ENCODE data around the gene CALHM2. TPM values are rescaled to one million over a fixed set of nuclear protein-coding genes. Genes with fewer than 3 reads are reported as not detected.

CALHM2 gene
- total RNA-seq, 1 donor from 2014 or later = 1.9 TPM

Other genes starting within 250 kb of the CALHM2 start
- not detected in 2 replicates for gene RPEL1, start 206.5 kb downstream of the CALHM2 start, total RNA-seq
- gene INA, start 175.2 kb downstream of the CALHM2 start, total RNA-seq = 2.4 and 2.5 TPM in 2 replicates
- gene PCGF6, start 101.2 kb downstream of the CALHM2 start, total RNA-seq = 12.3 and 14.2 TPM in 2 replicates
- 4.2 and 4.5 TPM in 2 replicates for gene TAF5, start 84.4 kb downstream of the CALHM2 start, total RNA-seq
- 293 and 307 TPM in 2 replicates for gene ATP5MK, start 55.9 kb downstream of the CALHM2 start, total RNA-seq
- gene PDCD11, start 55.7 kb downstream of the CALHM2 start, total RNA-seq = 32.6 and 35.3 TPM in 2 replicates
- gene CALHM1, start 6.5 kb upstream of the CALHM2 start, total RNA-seq = not detected in 2 replicates
- not detected in 2 replicates for gene CALHM3, start 26.9 kb upstream of the CALHM2 start, total RNA-seq
- 1.0 and 2.5 TPM in 2 replicates for gene NEURL1, start 41.3 kb upstream of the CALHM2 start, total RNA-seq

Data from osteocyte (in vitro differentiated cells).